Measurements from ENCODE around the gene TSPAN14. TPM values are rescaled to one million over a fixed set of nuclear protein-coding genes. Genes with fewer than 3 reads are reported as not detected.

Gene TSPAN14
- total RNA-seq, 2 donors from 2014 or later, result 83.5 to 91.7 TPM

DNA sequence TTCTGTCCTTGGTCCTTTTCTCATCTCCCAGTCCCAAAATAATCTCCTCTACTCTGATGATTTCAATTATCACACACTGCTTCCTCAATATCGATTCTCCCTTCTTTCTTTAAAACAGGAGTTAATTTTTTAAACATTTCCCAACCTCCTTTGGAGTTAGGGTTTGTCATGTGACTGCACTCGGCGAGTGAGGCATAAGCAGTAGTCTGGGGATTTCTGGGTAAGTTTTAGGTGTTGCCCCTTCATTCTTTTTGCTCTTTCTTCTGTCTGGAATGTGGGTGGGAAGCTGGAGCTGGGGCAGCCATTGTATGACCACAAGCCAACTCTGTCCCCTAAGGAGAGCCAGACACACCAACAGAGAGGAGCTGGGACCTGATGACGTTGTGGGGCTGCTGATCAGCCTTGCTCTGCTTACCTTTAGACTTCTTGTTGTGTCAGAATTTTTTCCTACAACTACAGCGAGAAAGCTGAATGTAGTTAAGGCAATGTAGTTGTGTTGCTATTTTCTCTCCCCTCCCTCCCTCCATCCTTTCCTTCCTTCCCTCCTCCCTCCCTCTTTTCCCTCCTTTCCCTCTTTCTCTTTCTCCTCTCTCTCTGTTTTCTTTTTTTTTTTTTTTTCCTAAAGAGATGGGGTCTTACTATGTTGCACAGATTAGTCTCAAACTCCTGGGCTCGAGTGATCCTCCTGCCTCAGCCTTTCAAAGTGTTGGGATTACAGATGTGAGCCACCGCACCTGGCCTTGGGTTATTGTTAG, 6.5 kb upstream of the TSPAN14 start:
- intact Hi-C loops (cut with DNase I), result no loop called here
- Histone ChIP-seq H3K27ac (no peak overlapping the region), H3K4me1 (no peaks in the 10 kb centered on the region), H3K27me3 (no peaks in the 10 kb centered on the region), H3K9me3 (no peaks in the 10 kb centered on the region), H3K9ac (ENCODE audit: low read depth in 2 of 2, low read length in 2 of 2) (no peak overlapping the region), H3K36me3 (no peaks in the 10 kb centered on the region), H3K4me3 (no peak overlapping the region)
- no peak for DNase-seq
- TF ChIP-seq, protein P1, sequence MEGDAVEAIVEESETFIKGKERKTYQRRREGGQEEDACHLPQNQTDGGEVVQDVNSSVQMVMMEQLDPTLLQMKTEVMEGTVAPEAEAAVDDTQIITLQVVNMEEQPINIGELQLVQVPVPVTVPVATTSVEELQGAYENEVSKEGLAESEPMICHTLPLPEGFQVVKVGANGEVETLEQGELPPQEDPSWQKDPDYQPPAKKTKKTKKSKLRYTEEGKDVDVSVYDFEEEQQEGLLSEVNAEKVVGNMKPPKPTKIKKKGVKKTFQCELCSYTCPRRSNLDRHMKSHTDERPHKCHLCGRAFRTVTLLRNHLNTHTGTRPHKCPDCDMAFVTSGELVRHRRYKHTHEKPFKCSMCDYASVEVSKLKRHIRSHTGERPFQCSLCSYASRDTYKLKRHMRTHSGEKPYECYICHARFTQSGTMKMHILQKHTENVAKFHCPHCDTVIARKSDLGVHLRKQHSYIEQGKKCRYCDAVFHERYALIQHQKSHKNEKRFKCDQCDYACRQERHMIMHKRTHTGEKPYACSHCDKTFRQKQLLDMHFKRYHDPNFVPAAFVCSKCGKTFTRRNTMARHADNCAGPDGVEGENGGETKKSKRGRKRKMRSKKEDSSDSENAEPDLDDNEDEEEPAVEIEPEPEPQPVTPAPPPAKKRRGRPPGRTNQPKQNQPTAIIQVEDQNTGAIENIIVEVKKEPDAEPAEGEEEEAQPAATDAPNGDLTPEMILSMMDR (IDR thresholded peaks at IDR 0.05), result no peak

- Histone ChIP-seq H3K9ac (ENCODE audit: low read depth in 2 of 2, low read length in 2 of 2) (no peak overlapping the region), H3K27ac (no peak overlapping the region)
- no peak for DNase-seq
These were observed 5.7 kb upstream of the TSPAN14 start for GRCh38 chr10:80448209-80448942.

DNA sequence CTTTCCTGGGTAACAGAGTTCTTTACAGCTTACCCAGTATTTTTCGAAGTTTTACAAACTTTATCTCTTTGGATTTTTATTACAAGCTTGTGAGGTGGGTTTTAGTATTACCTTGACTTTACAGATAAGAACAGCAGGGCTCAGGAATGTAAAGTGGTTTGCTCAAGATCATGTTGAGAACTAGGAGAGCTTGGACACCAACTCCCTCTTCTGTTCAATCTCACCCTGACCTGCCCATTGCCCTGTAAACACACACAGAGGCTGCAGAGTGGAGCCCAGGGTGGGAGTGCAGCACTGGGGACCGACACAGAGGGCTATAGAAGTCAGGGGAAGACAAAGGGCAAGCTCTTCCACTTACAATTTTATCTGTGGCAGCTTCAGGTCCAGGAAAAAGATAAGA, 4.6 kb upstream of the TSPAN14 start:
- Histone ChIP-seq H3K36me3 (no peaks in the 10 kb centered on the region), H3K27ac (no peak overlapping the region), H3K4me3 (no peak overlapping the region), H3K27me3 (no peaks in the 10 kb centered on the region), H3K9me3 (no peaks in the 10 kb centered on the region), H3K4me1 (no peaks in the 10 kb centered on the region), H3K9ac (ENCODE audit: low read depth in 2 of 2, low read length in 2 of 2) (peak overlapping the region in 1 of 2 donors; percentile 4)
- TF ChIP-seq, protein P1 (IDR thresholded peaks at IDR 0.05), result no peak
- no peak for DNase-seq
- intact Hi-C loops (cut with DNase I), result no loop called here

More at GRCh38 chr10:80448209-80448942, 5.7 kb upstream of the TSPAN14 start:
- Histone ChIP-seq H3K4me3 (no peak overlapping the region), H3K36me3 (no peaks in the 10 kb centered on the region), H3K9me3 (no peaks in the 10 kb centered on the region), H3K4me1 (no peaks in the 10 kb centered on the region), H3K27me3 (no peaks in the 10 kb centered on the region)
- intact Hi-C loops (cut with DNase I), result no loop called here
- TF ChIP-seq, protein P1 (IDR thresholded peaks at IDR 0.05), result no peak

GRCh38 chr10:80451132-80451531, 3.0 kb upstream of the TSPAN14 start:
- TF ChIP-seq, protein P1 (IDR thresholded peaks at IDR 0.05), result no peak
- Histone ChIP-seq H3K36me3 (no peaks in the 10 kb centered on the region), H3K9me3 (no peaks in the 10 kb centered on the region), H3K27me3 (no peaks in the 10 kb centered on the region), H3K4me1 (peaks cover 5% of the 10 kb centered on the region), H3K9ac (ENCODE audit: low read depth in 2 of 2, low read length in 2 of 2) (no peak overlapping the region), H3K4me3 (no peak overlapping the region), H3K27ac (no peak overlapping the region)
- no peak for DNase-seq
- intact Hi-C loops (cut with DNase I), result loop anchor here (2.0 kb wide), 1 partner anchor 48 kb away; no protein-coding TSS in a partner anchor

- Histone ChIP-seq H3K36me3 (no peaks in the 10 kb centered on the region), H3K27me3 (no peaks in the 10 kb centered on the region), H3K9me3 (no peaks in the 10 kb centered on the region), H3K27ac (no peak overlapping the region), H3K9ac (ENCODE audit: low read depth in 2 of 2, low read length in 2 of 2) (no peak overlapping the region), H3K4me1 (peaks cover 8% of the 10 kb centered on the region), H3K4me3 (no peak overlapping the region)
- no peak for DNase-seq
- TF ChIP-seq, protein P1 (IDR thresholded peaks at IDR 0.05), result no peak
- intact Hi-C loops (cut with DNase I), result no loop called here
These were observed 2.0 kb upstream of the TSPAN14 start for GRCh38 chr10:80452069-80452468.

All from colonic mucosa (tissue), 4 donors.